Activated T-helper 9 cell treated with anti-CD3 and anti-CD28 coated beads, Interleukin-2, amount 50 U/mL, for 16 hours (primary cell): Measurements from ENCODE around the gene KRTAP10-2.

Source experiments
- DNase-seq: peaks from one replicate; pipeline ENCODE4 v3.0.0-alpha.2; 2020; ENCODE audit warnings: low read depth

Gene KRTAP10-2

DNA sequence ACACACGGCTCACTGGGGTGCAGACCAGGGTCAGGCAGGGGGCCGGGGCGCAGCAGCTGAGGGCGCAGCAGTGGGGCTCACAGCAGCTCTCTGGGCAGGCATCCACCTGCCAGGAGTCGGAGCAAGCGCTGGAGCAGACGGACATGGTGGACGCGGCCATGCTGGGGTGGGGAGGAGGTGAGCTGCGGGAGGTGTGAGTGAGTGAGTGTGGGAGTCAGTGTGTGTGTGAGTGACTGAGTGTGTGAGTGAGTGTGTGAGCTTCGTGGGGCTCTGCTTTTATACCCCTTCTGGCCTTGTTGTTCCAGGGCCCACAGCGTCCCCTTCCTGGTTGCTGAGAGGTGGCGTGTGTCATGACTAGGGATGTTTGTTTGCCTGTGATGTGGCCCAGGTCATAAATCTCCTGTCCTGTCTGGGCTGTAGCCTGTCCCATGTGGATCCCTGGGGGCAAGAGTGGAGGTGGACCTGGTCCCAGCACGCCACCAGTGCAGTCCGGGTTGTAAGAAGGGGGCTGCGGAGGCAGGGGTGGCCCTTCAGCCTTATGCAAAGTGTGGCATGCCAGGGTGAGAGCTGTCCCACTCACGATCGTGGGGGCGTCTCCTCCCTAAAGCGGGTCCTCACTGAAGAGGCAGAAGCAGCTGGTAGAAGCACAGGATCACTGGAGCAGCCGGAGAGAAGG, 11.2 kb downstream of the KRTAP10-2 start, which contains the start of gene KRTAP10-1:
TSS of gene KRTAP10-1 (minus strand) at position 205 of the 676 bp plus-strand sequence. CDS start at position 160, 45 bp downstream.
- no peak for DNase-seq

DNA sequence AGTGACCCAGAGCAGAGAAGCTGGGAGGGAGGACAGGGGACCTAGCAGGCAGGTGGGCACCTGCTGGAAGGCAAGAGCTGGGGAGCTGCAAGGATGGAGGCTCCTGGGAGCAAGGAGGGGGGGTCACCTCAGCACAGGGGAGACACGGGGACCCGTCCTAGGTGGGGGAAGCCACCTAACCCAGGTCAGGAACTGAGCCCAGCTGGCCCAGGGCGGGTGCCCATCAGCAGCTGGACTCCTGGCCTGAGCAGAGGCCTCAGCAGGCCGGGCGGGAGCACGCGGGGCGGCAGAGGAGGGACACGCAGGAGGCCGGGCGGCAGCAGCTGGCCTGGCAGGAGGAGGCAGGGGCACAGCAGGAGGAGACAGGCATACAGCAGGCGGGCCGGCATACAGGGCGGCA, 12.3 kb downstream of the KRTAP10-2 start:
- DNase-seq, result no peak

DNA sequence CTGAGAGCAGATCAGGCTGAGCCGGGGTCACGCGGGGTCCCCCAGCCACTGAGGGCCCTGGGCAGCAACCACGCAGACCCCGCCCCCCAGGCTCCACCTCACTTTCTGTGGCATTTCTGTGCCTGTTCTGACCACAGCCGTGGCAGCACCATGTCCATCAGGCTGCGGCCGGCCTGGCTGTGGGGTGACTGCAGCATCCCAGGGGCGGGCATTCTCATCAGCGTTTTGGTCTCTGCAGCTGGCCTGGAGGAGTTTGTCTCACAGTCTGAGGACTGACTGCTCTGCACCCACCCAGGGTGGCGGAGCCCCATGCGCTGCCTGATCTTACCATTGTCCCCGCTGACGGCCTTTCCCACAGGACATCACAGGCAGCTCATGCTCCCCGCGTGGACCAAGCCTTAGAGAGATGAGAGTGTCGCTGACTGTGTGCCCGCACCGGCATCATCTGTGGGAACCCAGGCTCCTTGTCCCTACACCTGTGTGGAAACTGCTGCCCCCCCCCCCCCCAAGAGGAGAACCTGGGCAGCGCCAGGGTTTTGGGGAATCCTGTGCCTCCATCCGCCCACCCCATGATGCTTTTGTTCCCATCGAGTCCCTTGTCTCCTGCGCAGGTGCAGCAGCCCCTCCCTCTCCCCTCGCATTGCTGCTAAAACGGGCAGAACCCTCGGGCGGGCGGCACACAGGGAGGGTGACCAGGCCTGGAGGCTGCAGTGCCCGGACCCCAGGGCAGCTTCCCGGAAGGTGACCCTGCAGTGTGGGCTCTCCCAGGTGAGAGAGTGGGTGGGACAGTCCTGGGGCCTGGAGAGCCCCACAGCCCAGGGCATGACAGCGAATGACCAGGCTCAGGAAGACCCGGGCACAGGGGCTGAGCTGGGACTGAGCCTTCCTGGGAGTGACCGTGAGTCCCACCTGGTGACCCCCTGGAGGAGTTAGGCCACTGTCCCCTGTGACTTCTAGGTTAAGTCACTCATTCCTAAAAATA, 13.1 kb downstream of the KRTAP10-2 start:
- no peak for DNase-seq

DNA sequence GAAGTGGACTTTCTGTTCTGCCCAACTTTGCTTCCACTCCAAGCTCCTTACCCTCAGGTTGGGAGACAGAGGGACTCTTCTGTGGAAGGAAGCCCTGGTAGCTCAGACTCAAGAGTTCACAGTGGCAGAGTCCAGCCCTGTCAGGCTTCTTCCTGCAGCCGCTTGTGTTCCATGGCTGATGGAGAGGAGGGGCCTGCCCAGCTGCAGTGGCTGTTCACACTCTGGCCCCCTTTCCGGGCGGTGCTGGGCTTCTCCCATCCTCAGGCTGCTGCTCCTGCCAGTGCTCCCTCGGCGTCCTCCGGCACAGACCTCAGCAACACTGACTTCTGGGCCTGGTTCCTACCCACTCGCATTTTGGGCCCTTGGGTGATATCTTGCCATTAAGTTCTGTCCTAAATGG, 15.3 kb downstream of the KRTAP10-2 start:
- DNase-seq, result no peak

DNA sequence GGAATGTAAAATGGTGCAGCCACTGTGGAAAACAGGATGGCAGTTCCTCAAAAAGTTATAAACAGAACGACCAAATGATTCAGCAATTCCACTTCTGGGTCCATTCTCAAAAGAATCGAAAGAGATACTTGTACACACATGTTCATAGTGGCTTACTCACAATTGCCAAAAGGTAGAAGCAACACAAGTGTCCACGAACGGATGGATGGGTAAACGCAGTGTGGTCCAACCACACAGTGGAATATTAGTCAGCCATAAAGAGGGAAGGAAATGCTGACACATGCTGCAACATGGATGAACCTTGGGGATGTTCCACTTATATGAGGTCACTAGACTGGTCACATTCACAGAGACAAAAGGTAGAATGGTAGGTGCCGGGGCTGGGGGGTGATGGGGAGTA, 16.6 kb downstream of the KRTAP10-2 start:
- DNase-seq, result no peak

DNA sequence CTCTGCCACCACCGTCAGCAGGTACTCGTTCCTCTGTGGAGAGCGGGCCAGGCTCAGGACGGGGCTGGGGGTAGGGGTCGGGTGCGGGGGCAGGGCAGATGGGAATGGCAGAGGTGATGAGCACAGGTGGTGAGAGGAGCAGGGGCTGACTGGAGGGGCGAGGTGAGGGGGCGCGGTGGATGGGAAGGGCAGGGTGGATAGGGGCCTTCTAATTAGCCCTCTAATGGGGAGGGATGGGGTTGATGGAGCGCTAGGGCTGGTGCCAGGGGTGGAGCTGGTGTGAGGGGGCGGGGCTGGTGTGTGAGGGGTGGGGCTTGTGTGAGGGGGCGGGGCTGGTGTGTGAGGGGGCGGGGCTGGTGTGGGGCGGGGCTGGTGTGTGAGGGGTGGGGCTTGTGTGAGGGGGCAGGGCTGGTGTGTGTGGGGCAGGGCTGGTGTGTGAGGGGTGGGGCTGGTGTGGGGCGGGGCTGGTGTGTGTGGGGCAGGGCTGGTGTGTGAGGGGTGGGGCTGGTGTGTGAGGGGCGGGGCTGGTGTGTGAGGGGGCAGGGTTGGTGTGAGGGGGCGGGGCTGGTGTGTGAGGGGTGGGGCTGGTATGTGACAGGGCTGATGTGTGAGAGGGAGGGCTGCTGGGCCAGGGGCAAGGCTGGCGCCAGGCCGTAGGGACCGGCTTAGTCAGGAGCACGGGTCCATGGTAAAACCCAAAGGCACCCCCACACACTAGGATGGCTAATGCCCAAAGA, 17.2 kb downstream of the KRTAP10-2 start:
- DNase-seq, result no peak

DNA sequence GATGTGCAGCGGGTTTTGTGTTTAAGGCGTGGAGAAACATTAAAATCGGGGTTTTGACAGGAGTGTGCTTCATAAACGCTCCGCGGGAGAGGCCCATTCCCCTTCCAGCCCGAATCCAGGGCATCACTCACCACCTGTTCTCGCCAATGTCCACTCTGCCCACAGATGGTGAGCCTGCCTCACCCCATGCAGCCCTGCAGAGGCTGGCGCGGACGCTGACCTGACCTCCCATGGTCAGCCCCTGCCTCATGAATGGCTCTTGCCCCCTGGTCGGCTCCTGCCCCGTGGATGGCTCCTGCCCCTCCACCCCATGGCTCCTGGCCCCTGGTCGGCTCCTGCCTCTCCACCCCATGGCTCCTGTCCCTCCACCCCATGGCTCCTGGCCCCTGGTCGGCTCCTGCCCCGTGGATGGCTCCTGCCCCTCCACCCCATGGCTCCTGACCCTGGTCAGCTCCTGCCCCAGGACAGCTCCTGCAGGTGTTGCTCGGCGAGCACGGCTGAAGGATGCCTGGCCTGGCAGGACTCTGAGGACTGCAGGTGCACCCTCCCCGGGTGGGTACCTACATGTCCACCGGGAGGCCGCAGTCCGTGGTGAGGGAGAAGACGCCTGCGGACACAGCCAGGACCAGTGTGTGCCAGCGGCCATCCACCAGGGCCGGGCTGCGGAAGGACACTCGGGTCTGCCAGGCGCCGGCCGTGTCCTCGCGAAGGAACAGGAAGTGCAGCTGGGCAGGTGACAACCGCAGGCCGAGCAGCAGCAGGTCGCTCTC, 18.0 kb downstream of the KRTAP10-2 start:
- DNase-seq, result no peak

DNA sequence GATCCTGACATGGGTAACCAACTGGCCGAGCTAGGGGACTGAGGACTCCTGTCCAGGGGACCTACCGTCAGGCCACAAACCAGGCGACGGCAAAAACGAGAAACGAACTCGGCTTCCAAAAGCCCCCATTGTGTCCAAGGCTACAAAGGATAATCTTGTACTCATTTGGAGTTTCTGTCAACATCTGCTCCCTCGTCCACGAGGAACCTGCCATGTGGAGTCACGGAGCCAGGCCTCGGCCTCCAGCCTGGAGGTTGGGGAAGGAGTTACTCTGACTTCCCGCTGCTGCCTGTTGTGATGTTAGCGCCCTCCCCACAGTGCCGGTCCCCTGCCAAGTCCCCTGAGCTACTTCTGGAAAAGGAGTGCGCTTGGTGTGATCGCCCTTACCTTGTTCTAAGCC, 18.6 kb downstream of the KRTAP10-2 start:
- DNase-seq, result no peak

DNA sequence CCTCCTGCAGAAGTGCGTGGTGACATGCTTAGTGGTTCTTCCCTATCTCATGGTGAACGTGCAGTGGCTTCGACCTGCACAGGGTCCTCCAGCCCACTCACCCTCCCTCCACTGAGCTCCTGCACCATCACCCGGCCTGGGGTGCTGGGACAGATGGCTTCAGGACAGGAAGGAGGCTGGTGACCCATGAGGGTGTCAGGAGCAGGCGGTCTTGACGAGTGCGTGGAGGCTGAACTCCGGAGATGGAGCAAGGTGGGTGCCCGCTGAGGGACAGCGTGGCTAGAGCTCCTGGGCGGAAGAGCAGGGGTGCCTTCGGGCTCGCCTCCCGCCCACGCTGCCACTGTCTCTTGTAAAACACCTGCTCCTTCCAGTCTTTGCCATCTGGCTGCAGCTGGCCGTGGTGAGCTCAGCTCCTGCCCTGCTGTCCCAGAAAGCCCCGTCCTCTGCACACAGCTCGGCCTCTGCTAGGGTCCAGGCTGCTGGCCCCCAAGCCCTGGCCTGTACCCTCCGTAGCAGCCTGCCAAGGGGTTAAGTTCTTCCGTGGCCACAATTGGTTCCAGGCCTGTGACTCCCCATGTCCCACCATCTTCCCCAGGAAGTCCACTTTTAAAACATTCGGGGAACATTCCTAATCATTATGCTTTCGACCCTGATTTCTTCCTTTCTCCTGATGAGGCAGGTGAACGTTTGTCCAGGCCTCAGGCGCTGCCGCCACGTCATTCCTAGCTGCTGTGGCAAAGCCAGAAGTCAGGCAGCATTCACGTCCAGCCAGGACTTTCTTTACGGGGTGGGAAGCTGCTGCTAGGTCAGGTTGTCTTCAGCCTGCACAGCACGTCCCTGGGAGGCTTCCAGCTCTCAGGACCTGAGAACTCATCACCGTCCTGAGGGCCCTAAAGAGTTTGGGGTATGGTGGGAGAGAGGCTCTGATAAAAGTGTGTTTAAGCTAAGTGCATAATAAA, 19.4 kb downstream of the KRTAP10-2 start:
- no peak for DNase-seq

DNA sequence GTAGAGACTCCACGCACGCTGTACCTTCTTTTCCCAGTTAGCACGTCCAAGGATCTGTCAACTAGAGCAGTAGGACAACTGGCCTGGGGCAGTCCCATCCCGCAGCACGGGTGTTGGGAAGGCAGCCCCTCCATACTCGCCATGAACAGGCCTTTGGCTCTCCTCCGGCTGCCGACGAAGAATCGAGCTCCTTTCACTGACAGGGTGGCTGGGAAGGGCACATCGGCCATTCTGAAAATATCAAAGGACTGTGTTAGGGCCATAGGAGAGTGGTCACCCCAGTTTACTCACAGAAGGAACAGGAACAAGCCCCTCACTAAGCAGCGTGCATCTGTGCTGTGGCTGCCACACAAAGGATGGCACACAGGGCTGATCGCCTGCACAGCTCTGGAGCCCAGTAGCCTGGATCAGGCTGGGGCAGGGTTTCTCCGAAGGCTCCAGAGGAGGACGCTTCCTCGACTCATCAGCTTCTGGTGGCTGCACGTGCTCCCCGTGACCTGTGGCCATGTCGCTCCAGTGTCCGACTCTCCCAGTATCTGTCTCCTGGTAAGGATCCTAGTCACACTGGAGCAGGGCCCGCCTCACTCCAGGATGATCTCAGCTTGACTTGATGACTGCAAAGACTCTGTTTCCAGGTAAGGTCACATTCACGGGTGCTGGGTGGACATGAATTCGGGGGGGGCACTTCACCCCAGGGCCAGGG, 20.3 kb downstream of the KRTAP10-2 start:
- no peak for DNase-seq

DNA sequence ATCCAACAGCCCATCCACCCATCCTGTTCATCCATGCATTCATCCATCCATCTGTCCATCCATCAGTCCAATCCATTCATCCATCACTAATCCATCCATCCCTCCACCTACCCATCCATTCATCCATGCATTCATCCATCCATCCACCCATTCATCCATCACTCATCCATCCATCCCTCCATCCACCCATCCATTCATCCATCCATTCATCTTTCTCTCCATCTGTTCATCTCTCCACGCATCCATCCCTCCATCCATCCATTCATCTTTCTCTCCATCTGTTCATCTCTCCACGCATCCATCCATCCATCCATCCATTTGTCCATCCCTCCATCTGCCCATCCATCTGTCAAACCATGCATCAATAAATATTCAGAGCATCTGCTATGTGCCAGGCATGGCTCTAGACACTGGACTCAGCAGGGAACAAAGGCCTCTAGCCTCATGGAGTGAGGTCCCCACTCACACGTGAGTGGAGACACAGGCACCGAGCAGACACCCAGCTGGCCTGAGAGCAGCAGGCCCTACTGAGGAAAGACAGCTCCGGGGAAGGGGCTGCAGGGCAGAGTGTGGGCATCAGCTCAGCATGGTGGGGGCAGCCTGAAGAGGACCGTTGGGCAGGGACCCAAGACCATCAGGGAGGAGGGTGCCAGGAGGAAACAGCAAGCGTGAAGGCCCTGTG, 20.9 kb downstream of the KRTAP10-2 start:
- no peak for DNase-seq

DNA sequence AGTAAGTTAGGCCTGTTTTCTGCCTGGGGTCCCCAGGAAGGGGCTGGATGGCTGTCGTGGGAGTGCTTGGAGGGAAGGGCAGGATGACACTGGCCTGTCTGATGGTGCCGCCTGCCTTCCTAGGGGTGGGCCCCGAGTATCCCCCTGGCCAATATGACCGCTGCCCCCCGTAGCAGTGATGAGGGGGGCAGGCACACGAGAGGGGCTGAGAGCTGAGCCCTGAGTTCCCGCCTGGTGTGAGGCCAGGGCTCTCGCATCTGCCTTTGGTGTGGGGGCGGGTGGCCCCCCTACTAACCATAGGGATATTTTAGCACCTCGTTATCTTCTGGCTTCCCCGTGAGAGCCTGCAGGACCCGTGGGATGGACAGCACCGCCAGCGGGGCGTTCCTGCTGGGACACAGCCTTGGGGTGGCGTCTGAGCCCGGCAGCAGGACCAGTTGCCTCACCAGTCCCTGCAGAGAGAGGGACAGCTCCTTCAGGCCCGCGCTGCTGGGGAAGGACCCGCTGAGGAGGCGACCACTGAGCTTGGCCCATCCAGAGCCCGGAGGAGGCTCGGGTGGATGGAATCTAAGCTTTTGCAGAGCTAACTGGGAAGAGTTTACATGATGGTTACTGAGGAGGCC, 21.7 kb downstream of the KRTAP10-2 start:
- no peak for DNase-seq

DNA sequence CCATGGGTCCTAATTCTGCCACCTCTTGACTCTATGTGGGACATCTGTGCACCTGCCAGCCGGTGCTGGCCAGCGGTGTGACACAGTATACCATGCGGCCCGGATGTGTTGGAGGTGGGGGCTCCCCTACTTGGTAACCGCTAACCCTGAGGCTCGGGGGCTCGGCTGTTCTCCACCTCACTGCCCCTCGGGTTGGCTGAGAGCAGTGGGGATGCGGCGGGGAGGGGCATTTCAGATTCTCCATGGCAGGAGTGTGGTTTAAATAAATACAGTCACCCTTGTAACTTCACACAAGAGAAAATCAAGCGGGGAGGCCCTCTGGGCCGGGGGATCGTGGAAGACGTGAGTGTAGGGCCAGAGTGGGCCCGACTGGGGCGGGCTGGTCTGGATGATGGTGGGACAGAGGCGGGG, 22.3 kb downstream of the KRTAP10-2 start:
- DNase-seq, result no peak

DNA sequence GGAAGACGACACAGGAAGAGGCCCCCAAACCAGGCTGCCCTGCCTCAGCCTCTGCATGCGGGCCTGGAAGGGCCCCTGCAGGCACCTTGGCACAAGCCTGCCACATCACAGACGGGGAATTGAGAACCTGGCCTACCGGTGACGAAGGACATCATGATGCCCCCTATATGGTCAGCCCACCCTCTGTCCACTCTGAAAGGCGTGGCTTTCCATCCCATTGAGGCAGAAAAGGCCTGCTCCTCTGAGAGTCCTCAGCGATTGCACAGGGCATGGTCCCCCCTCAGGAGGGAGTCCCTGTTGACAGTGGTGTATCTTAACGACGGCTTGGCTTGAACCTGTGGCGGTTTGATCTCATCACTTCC, 22.7 kb downstream of the KRTAP10-2 start:
- no peak for DNase-seq

DNA sequence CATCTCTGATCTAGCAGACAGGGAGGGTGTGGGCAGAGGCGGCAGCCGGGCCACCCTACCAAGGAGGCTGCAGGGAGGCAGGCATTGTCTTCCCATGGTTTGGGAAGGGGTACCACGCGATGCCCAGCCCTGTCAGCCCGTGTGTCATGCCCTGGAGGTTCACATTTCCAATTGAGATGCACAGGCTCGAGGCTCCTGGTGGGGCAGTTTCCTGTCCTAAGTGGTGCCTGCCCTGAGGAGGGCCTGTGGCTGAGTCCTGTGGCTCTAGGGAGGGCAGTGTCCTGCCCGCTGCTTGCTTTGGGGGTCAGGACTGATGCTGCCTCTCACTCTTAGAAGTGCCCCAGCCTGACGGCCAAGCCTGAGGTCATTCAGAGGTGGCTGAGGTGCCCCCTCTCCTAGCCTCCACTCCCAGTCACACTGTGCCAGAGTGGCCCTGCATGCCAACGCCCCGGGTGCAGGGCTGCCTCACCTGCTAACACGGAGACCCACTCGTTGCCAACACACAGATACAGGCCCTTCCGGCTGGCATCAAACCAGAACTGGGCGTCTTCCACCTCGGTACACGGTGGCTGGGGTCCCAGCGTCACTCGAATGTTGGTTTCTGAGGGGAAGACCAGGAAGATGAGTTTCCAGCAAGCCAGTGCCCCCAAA, 23.2 kb downstream of the KRTAP10-2 start:
- DNase-seq, result no peak

DNA sequence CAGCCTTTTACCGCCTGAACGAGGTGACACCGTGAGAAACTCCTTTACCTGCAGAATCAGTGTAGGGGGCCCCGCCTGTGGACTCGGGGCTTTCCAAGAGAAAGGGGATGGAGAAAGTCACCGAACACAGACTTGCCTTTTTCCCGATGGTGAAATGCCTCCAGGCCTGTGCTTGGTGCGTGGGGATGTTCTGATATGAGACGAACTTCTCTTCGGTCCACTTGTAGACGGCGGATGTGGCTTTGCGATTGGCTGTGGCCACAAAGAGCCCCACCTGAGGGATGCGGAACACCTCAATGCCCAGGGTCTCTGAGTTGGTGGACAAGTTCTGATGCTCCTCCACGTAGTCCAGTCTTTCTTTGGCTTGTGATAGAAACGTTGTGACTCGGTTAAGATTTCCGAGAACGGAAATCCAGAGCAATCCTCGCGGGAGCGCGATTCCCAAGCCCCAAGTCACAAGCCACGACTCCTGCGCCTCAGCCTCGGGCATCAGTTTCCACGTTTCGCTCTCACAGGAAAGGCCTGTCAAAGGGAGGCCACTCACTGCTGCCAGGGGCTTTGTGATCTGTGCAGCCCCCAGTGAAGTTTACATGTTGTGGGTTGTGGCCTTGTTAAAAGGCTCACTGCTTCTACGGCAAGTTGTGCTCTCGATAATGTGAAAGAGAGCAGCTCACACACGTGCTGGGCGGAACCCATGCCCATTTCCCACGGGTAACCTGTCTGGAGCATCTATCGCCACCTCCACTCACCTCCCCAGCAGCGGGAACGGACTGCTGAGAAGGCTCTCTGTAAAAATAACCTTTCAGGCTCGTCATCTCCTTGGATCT, 23.9 kb downstream of the KRTAP10-2 start:
- DNase-seq, result no peak
